GM12873 (cell line): Measurements from ENCODE around the gene CRIM1.

Experiments
- TF ChIP-seq, protein P1 (sequence below): IDR thresholded peaks from 2 replicates; pipeline ENCODE4 v1.5.1; 2012; ENCODE audit warnings: low read depth, mild to moderate bottlenecking, moderate library complexity, low read length, control low read depth; ENCODE audit not compliant: insufficient read depth; ENCODE audit errors: missing control alignments

The CRIM1 gene

GRCh38 chr2:36388472-36388871, 32.9 kb downstream of the CRIM1 start:
- TF ChIP-seq, protein P1, sequence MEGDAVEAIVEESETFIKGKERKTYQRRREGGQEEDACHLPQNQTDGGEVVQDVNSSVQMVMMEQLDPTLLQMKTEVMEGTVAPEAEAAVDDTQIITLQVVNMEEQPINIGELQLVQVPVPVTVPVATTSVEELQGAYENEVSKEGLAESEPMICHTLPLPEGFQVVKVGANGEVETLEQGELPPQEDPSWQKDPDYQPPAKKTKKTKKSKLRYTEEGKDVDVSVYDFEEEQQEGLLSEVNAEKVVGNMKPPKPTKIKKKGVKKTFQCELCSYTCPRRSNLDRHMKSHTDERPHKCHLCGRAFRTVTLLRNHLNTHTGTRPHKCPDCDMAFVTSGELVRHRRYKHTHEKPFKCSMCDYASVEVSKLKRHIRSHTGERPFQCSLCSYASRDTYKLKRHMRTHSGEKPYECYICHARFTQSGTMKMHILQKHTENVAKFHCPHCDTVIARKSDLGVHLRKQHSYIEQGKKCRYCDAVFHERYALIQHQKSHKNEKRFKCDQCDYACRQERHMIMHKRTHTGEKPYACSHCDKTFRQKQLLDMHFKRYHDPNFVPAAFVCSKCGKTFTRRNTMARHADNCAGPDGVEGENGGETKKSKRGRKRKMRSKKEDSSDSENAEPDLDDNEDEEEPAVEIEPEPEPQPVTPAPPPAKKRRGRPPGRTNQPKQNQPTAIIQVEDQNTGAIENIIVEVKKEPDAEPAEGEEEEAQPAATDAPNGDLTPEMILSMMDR, result no peak

DNA sequence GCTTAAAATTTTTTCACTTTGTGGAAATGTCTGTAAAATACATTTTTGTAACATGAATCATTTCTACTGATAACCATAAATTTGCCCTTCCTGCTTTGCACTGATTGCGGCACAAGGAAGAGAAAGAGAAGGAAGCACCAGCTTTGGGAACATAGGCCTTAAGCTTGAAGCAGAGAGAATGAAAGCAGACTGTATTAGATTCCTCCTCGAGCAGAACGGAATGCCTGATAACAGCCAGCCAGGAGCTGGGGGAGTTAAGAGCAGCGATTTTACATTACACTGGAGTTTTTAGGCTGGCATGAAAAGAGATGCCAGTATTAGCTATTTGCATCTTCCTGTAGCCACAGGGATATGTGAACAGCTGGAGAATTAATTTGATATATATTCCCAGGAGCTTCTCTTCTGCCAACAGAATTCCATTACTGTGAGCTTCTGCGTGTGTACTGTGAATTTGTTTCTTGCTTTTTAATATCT, 33.5 kb downstream of the CRIM1 start:
- TF ChIP-seq, protein P1, result no peak

DNA sequence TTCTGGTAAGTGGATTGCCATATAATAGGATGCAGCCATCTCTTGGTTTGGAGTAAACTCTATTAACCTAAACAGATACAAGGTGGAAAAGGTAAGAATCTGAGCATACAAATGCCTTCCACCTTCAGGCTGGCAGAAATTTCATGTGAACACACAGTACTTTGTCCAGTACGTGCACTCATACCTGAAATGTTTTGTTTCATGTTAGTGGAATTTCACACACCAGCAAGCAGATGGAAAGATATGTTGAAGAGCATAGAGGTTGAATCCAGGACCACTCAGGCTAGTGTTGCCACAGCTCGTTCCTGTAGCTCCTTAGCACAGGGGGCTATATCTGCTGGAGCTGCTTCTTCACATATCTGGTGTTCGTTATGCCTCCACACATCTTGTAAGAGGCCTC, 34.0 kb downstream of the CRIM1 start:
- TF ChIP-seq, protein P1, result no peak

DNA sequence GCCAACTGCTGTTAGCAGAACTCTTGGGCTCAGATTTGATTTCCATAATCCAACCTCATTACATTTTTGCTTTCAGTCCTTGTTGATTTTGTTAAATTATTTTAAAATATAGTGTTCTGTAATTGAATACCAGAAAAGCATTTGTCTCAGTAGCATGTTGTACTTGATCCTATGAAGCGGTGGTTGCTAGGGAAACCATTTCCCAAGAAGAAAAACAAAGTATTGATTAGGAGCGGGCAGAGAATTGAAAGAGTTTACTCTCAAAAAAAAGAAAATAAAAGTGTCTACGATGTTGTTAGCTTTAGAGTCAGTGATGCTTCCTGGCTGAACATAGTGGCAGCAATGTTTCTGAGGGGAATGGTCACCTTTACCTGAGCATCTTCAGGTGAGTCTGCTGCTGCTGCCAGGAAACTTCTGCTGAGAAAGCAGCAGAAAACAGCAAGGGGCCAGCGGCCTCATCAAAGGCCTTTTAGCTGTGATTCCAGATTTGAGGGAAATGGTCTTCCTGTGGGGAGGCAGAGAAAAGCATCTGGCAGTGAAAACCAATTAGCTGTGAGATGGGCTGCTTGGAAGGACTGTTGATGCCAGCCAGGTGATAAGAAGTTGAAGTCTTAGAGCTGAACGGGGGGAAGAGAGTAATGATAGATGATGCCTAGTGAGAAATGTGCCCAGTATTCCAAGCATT, 37.1 kb downstream of the CRIM1 start:
- TF ChIP-seq, protein P1, result no peak

DNA sequence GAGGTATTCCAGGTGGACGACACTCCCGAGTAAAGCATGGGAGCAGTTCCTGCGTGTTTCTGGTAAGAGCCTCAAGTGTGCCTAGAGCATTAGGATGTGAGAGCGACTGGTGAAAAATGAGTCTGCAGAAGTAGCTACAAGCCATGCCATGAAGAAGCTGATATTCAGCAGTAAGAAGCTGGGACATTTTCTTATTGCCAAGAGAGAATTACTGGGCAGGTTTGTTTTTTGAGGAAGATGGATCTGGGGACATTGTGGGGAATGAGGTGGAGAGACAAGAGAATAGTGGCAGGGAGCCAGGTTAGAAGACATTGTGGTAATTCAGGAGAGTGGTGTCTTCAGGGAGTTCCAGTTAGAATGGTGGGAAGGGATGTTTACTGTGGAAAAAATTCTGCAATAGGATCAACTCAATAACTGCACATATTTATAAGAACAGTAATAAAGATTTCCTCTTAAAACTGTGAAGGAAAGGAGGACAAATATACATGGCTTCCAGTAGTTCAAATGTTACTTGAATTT, 38.2 kb downstream of the CRIM1 start:
- TF ChIP-seq, protein P1, result no peak

DNA sequence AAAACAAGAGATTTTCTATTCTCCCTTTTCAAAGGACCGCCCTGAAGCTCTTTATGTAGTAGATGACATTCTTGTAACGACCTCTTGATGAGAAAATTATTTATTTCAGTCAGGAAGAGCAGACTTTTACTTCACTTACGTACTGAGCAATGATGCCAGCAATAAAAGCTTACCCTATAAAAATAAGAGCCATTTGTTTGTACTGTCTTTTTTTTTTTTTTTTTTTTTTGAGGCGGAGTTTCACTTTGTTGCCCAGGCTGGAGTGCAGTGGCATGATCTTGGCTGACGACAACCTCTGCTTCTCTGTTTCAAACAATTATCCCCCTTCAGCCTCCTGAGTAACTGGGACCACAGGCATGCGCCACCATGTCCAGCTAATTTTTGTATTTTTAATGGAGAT, 39.2 kb downstream of the CRIM1 start:
- TF ChIP-seq, protein P1, result no peak

DNA sequence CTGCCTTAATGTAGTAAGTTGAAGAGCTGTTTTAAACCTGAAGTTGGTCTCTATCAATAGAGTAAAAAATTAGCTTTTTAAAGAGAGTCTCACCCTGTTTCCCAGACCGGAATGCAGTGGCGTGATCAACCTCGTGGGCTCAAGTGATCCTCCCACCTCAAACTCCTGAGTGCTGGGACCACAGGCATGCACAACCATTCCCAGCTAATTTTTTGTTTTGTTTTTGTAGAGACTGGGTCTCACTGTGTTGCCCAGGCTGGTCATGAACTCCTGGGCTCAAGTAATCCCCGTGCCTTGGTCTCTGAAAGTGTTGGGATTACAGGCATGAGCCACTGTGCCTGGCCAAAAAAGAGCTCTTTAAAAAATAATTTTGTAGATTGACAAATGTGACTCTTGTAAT, 40.3 kb downstream of the CRIM1 start:
- TF ChIP-seq, protein P1, result no peak
